A549 treated with Hydrocortisone at 1 μM for 4 hours (cell line): Measurements from ENCODE around the gene RNF157. TPM values are rescaled to one million over a fixed set of nuclear protein-coding genes. Genes with fewer than 3 reads are reported as not detected.

Experiments
- total RNA-seq: library from RNA; stranded (reverse); fragments of 200-300 nt; extraction: Qiagen RNA extraction; gene quantifications from 5 replicates; pipeline ENCODE4 v1.2.3, GENCODE V29; 2022

RNF157 gene
- 8.2 to 11.2 TPM (median 10.6 TPM) in 5 replicates for total RNA-seq

GRCh38 chr17:76240461-76241203, at the start of gene RNF157:
TSS of gene RNF157 (minus strand) at chr17:76240493. CDS start at chr17:76240240, 253 bp downstream.

GRCh38 chr17:76264755-76265623, 24.7 kb upstream of the RNF157 start, which contains the start of gene UBALD2:
TSS of gene UBALD2 (plus strand) at chr17:76265348. CDS start at chr17:76265506, 158 bp downstream.

DNA sequence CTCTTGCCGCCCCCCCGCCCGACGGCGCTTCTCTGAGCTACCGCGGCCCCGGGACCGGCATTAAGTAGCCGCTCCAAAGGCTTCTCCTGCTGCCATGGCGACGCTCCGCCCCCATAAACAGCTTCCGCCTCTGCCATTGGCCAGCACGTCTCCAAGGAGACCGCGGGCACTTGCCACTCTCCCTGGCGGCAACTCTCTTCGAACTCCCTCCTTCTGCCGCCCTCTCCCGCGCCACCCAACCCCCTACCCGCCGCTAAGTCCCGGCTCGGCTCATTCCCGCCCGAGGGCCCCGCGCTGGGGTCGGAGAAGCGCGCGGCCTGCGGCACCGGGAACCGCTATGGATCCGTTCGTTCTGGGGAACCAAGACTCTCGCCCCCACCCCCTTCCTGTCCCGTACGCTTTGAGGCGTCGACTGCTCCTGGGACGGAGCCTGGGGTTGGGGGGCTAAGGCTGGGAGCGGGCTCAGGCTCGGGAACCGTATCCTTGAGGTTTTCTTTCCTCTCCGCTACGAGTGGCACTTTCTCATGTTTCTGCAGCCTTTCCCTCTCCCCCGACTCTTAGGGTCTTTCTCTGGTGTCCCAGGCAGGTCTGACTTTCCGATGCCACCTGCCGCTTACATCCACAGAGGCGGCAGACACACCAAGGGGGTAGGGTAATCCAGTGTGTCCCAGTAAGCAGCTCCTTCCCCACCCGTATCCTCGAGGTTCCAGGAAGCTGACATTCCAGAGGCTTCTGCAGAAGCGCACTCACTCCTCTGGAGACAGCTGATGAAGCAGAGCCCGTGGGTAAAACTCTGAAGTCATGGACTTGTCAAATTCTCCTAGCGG, 98.9 kb downstream of the RNF157 start, which contains the start of gene FOXJ1:
TSS of gene FOXJ1 (minus strand) at position 34 of the 827 bp plus-strand sequence. CDS start 850 bp downstream, outside the sequence.

DNA sequence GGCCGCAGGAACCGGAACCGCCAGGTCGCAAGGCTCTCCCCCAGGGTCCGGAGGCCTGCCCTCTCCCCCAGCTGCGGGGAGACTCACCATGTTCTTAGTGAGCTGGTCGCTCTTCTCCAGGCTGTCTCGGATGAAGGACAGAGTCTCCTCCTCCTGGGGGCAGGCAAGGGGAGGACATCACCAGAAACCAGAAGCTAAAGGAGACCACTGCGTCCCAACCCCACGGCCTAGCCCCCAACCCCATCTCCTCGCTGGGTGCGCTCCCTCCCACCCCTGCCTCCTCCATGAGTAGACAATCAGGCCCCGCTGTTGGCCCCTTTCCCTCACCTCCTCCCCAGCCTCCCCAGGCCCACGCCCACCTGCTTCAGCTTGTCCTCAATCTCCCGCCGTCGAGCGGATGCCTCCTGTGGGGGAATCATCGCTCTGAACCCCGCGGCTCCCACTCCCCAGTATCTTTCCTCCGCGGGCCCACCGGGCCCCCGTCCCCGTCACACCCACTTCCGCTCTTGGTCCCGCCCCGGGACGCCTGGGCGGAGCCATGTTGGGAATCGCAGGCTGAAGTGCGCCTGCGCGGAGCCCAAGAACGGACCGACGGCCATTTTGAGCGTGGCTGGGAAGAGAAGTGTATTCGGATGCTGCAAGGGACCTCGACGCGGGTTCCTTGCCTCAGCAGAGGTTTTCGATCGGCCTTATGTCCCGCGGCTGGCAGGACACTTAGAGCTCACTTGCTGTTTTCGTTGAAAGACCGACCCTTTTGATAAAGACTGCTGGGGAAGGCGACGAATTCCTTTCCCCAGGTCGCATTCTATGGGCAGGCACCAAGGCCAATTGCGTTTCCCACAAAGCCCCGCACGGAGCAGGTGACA, 136.8 kb downstream of the RNF157 start, which contains the start of gene EXOC7:
TSS of gene EXOC7 (minus strand) at position 514 of the 866 bp plus-strand sequence. CDS start at position 419, 95 bp downstream.

Other genes starting within 250 kb of the RNF157 start
- gene CDK3, start 239.6 kb downstream of the RNF157 start, total RNA-seq, result 2.8 to 5.7 TPM (median 4.7 TPM) in 5 replicates
- gene EVPL, start 213.2 kb downstream of the RNF157 start, total RNA-seq, result 14.7 to 18.8 TPM (median 16.8 TPM) in 5 replicates
- 80.7 to 90.9 TPM (median 85.2 TPM) in 5 replicates for gene SRP68, start 168.0 kb downstream of the RNF157 start, total RNA-seq
- gene GALR2, start 165.7 kb downstream of the RNF157 start, total RNA-seq, result 0.89 to 1.8 TPM (median 1.7 TPM) in 5 replicates
- gene ZACN, start 161.3 kb downstream of the RNF157 start, total RNA-seq, result 0.13 to 0.53 TPM (median 0.33 TPM) in 5 replicates
- 57.5 to 64.4 TPM (median 61.2 TPM) in 5 replicates for gene EXOC7, start 136.7 kb downstream of the RNF157 start, total RNA-seq
- 0.76 to 1.0 TPM (median 0.84 TPM) in 5 replicates for gene FOXJ1, start 99.2 kb downstream of the RNF157 start, total RNA-seq
- gene UBALD2, start 24.9 kb upstream of the RNF157 start, total RNA-seq, result 87.3 to 156 TPM (median 136 TPM) in 5 replicates
- gene QRICH2, start 67.8 kb upstream of the RNF157 start, total RNA-seq, result 0.62 to 1.2 TPM (median 1.0 TPM) in 5 replicates
- 52.0 to 64.4 TPM (median 57.8 TPM) in 5 replicates for gene PRPSAP1, start 113.4 kb upstream of the RNF157 start, total RNA-seq
- 32.8 to 45.8 TPM (median 40.0 TPM) in 5 replicates for gene SPHK1, start 144.1 kb upstream of the RNF157 start, total RNA-seq
- 27.5 to 29.7 TPM (median 28.1 TPM) in 5 replicates for gene UBE2O, start 212.7 kb upstream of the RNF157 start, total RNA-seq
- 0.22 to 0.49 TPM (median 0.32 TPM) in 5 replicates for gene AANAT, start 227.1 kb upstream of the RNF157 start, total RNA-seq